HG02943 (cell line): Measurements from ENCODE around the gene SCRT2.
"Not testable (repeated sequence)": the region's sequence is repeated elsewhere in the genome, so short reads cannot be mapped to it uniquely, and the experiment has no call there.

Experiments used
- ATAC-seq: cut with Tn5 transposase; IDR thresholded peaks from one replicate; pipeline ENCODE4 v1.9.1; 2021; ENCODE audit warnings: mild to moderate bottlenecking, low read depth, moderate library complexity; ENCODE audit not compliant: unreplicated experiment

SCRT2 gene

GRCh38 chr20:701401-702129 is 26.0 kb upstream of the SCRT2 start:
- no peak for ATAC-seq

GRCh38 chr20:699811-700338 is 24.3 kb upstream of the SCRT2 start:
- no peak for ATAC-seq

GRCh38 chr20:699342-699741 is 23.7 kb upstream of the SCRT2 start:
- no peak for ATAC-seq

GRCh38 chr20:698276-698675 is 22.7 kb upstream of the SCRT2 start:
- no peak for ATAC-seq

- ATAC-seq = no peak
Observed at GRCh38 chr20:697826-698225, 22.2 kb upstream of the SCRT2 start.

GRCh38 chr20:695165-695866 is 19.7 kb upstream of the SCRT2 start:
- no peak for ATAC-seq

- ATAC-seq = no peak
Observed at GRCh38 chr20:694496-694895, 18.9 kb upstream of the SCRT2 start.

- not testable (repeated sequence) for ATAC-seq
Observed at GRCh38 chr20:693786-694185, 18.2 kb upstream of the SCRT2 start.

GRCh38 chr20:692044-692443 is 16.4 kb upstream of the SCRT2 start:
- ATAC-seq = no peak

- no peak for ATAC-seq
Observed at GRCh38 chr20:689947-690346, 14.3 kb upstream of the SCRT2 start.

- ATAC-seq = no peak
Observed at GRCh38 chr20:689348-689747, 13.7 kb upstream of the SCRT2 start.

GRCh38 chr20:688809-689212 is 13.2 kb upstream of the SCRT2 start:
- ATAC-seq = no peak

GRCh38 chr20:687468-688203 is 12.0 kb upstream of the SCRT2 start:
- ATAC-seq = no peak

GRCh38 chr20:684676-685319 is 9.2 kb upstream of the SCRT2 start:
- ATAC-seq = no peak

GRCh38 chr20:682123-682522 is 6.5 kb upstream of the SCRT2 start:
- ATAC-seq = no peak

GRCh38 chr20:680638-681187 is 5.1 kb upstream of the SCRT2 start:
- no peak for ATAC-seq

GRCh38 chr20:677957-678356 is 2.4 kb upstream of the SCRT2 start:
- ATAC-seq = no peak

- no peak for ATAC-seq
Observed at GRCh38 chr20:676967-677366, 1.4 kb upstream of the SCRT2 start.

- ATAC-seq = no peak
Observed at GRCh38 chr20:676315-676937, 824 bp upstream of the SCRT2 start.

- no peak for ATAC-seq
Observed at GRCh38 chr20:675033-675452, 559 bp downstream of the SCRT2 start.
